ENCODE data around the gene PSTPIP2.

- TF ChIP-seq, protein P1, sequence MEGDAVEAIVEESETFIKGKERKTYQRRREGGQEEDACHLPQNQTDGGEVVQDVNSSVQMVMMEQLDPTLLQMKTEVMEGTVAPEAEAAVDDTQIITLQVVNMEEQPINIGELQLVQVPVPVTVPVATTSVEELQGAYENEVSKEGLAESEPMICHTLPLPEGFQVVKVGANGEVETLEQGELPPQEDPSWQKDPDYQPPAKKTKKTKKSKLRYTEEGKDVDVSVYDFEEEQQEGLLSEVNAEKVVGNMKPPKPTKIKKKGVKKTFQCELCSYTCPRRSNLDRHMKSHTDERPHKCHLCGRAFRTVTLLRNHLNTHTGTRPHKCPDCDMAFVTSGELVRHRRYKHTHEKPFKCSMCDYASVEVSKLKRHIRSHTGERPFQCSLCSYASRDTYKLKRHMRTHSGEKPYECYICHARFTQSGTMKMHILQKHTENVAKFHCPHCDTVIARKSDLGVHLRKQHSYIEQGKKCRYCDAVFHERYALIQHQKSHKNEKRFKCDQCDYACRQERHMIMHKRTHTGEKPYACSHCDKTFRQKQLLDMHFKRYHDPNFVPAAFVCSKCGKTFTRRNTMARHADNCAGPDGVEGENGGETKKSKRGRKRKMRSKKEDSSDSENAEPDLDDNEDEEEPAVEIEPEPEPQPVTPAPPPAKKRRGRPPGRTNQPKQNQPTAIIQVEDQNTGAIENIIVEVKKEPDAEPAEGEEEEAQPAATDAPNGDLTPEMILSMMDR (CRISPR knock-in tag; IDR thresholded peaks at IDR 0.05) = no peak
- no peak for TF ChIP-seq PRPF4 (IDR thresholded peaks at IDR 0.05; ENCODE audit: low read depth, low read length, poor library complexity, severe bottlenecking)
- TF ChIP-seq CREM (IDR thresholded peaks at IDR 0.05) = no peak
- no peak for TF ChIP-seq CREM (CRISPR knock-in tag; IDR thresholded peaks at IDR 0.05)
- no peak for TF ChIP-seq ZNF570 (CRISPR knock-in tag; IDR thresholded peaks at IDR 0.05; ENCODE audit: borderline replicate concordance)
- no peak for TF ChIP-seq ZNF329 (CRISPR knock-in tag; IDR thresholded peaks at IDR 0.05; ENCODE audit: low read depth)
- TF ChIP-seq HOXA7 (CRISPR knock-in tag; IDR thresholded peaks at IDR 0.05) = no peak
- no peak for TF ChIP-seq RFX3 (CRISPR knock-in tag; IDR thresholded peaks at IDR 0.05)
- no peak for TF ChIP-seq POLR2A (IDR thresholded peaks at IDR 0.05; ENCODE audit: insufficient read depth in 1 of 2, low read depth in 2 of 2, low read length in 2 of 2)
These were observed 58.4 kb downstream of the PSTPIP2 start for GRCh38 chr18:46013484-46014189.

All from HepG2 (cell line).